Neural cell (in vitro differentiated cells): ENCODE results near the gene SCYL1. TPM values are rescaled to one million over a fixed set of nuclear protein-coding genes. Genes with fewer than 3 reads are reported as not detected.

Experiments used
- H2AFZ ChIP-seq: fragments of 200-600, 300-800 bp; sonication (generic), shearing (Covaris generic); 2 replicates; pipeline ENCODE4 v1.6.0; 2014; ENCODE audit warnings: low read depth, mild to moderate bottlenecking, antibody characterized with exemption, low read length, moderate library complexity
- H3F3A ChIP-seq: fragments of 200-600 bp; shearing (Covaris generic); 2 replicates; pipeline ENCODE4 v1.6.1; 2016; ENCODE audit warnings: mild to moderate bottlenecking, moderate library complexity, mixed read lengths, antibody characterized with exemption, low read length; ENCODE audit not compliant: insufficient read depth, poor library complexity, severe bottlenecking
- H3K27ac ChIP-seq: fragments of 200-600, 300-800 bp; sonication (generic), shearing (Covaris generic); 2 replicates; pipeline ENCODE4 v1.5.1; 2014; ENCODE audit warnings: mild to moderate bottlenecking, low read length, moderate library complexity
- H3K27me3 ChIP-seq: fragments of 300-800, 200-600 bp; sonication (generic), shearing (Covaris generic); 2 replicates; pipeline ENCODE4 v1.6.0; 2014; ENCODE audit warnings: mild to moderate bottlenecking, low read depth, low read length, moderate library complexity; ENCODE audit not compliant: insufficient read depth
- H3K36me3 ChIP-seq: fragments of 300-800, 200-600 bp; sonication (generic), shearing (Covaris generic); 2 replicates; pipeline ENCODE4 v1.5.1; 2014; ENCODE audit warnings: mild to moderate bottlenecking, antibody characterized with exemption, low read length, moderate library complexity; ENCODE audit not compliant: insufficient read depth
- H3K4me2 ChIP-seq: fragments of 300-800, 200-600 bp; sonication (generic), shearing (Covaris generic); 2 replicates; pipeline ENCODE4 v1.6.0; 2014; ENCODE audit warnings: mild to moderate bottlenecking, low read length
- H3K4me3 ChIP-seq: fragments of 300-800, 200-600 bp; sonication (generic), shearing (Covaris generic); 2 replicates; pipeline ENCODE4 v1.5.1; 2014; ENCODE audit warnings: mild to moderate bottlenecking, low read length, moderate library complexity
- H3K79me2 ChIP-seq: fragments of 200-600 bp; shearing (Covaris generic); replicated peaks from 2 replicates; pipeline ENCODE4 v1.6.0; 2014; ENCODE audit warnings: mild to moderate bottlenecking, low read length, moderate library complexity; ENCODE audit not compliant: insufficient read depth
- H3K9ac ChIP-seq: fragments of 300-800, 200-600 bp; sonication (generic), shearing (Covaris generic); 2 replicates; pipeline ENCODE4 v1.6.1; 2016; ENCODE audit warnings: mild to moderate bottlenecking, low read length, mixed read lengths
- H3K9me2 ChIP-seq: fragments of 200-600 bp; shearing (Covaris generic); 2 replicates; pipeline ENCODE4 v1.6.1; 2016; ENCODE audit warnings: mild to moderate bottlenecking, low read length, mixed read lengths; ENCODE audit not compliant: insufficient read depth
- H3K9me3 ChIP-seq: fragments of 200-600, 300-800 bp; sonication (generic), shearing (Covaris generic); 2 replicates; pipeline ENCODE4 v1.6.1; 2016; ENCODE audit warnings: mild to moderate bottlenecking, mixed run types, low read length, moderate library complexity, mixed read lengths
- H4K20me1 ChIP-seq: fragments of 200-600 bp; shearing (Covaris generic); 2 replicates; pipeline ENCODE4 v1.6.1; 2016; ENCODE audit warnings: mild to moderate bottlenecking, mixed run types; ENCODE audit not compliant: insufficient read depth
- EP300 ChIP-seq: fragments of 450-650 bp; conservative IDR thresholded peaks from 2 replicates; pipeline ENCODE4 v1.6.1; 2014; ENCODE audit warnings: antibody characterized with exemption, mild to moderate bottlenecking, moderate library complexity; ENCODE audit not compliant: poor library complexity, severe bottlenecking
- EZH2 ChIP-seq: fragments of 200-600, 300-800 bp; shearing (Covaris generic), sonication (generic); IDR thresholded peaks from 2 replicates; pipeline ENCODE4 v1.6.1; 2014; ENCODE audit warnings: antibody characterized with exemption, low read length, borderline replicate concordance, mild to moderate bottlenecking; ENCODE audit not compliant: insufficient read depth, poor library complexity, severe bottlenecking
- MXI1 ChIP-seq: fragments of 450-650 bp; conservative IDR thresholded peaks from 2 replicates; pipeline ENCODE4 v1.6.1; 2014; ENCODE audit warnings: antibody characterized with exemption, mild to moderate bottlenecking; ENCODE audit not compliant: poor library complexity, severe bottlenecking
- POLR2AphosphoS5 ChIP-seq: IDR thresholded peaks from 2 replicates; pipeline ENCODE4 v1.6.1; 2012
- RAD21 ChIP-seq: fragments of 450-650 bp; conservative IDR thresholded peaks from 2 replicates; pipeline ENCODE4 v1.6.1; 2014; ENCODE audit warnings: antibody characterized with exemption, mild to moderate bottlenecking, moderate library complexity
- SMC3 ChIP-seq: fragments of 450-650 bp; conservative IDR thresholded peaks from 2 replicates; pipeline ENCODE4 v1.6.1; 2014; ENCODE audit warnings: antibody characterized with exemption, mild to moderate bottlenecking, moderate library complexity; ENCODE audit not compliant: poor library complexity
- TAF1 ChIP-seq: IDR thresholded peaks from 2 replicates; pipeline ENCODE4 v1.6.1; 2012; ENCODE audit warnings: low read depth
- polyA plus RNA-seq: library from polyadenylated mRNA; depleted of rRNA; stranded (reverse); fragments of >200 nt; gene quantifications from 2 replicates; pipeline ENCODE4 v1.2.3, GENCODE V29; 2014
- TF ChIP-seq, protein P1 (sequence below): fragments of 450-650 bp; IDR thresholded peaks from 2 replicates; pipeline ENCODE4 v1.5.1; 2014; ENCODE audit warnings: antibody characterized with exemption, mild to moderate bottlenecking, moderate library complexity; ENCODE audit not compliant: poor library complexity, severe bottlenecking
- TF ChIP-seq, protein P2 (sequence below): IDR thresholded peaks from 2 replicates; pipeline ENCODE4 v1.6.1; 2012; ENCODE audit warnings: borderline replicate concordance

The SCYL1 gene
- polyA plus RNA-seq, 1 donor from 2014 or later: 48.3 TPM

- Histone ChIP-seq H3K36me3 (no peaks in the 10 kb centered on the region), H2AFZ (no peak overlapping the region), H3K4me2 (peak overlapping the region; percentile 96), H3K9ac (peak overlapping the region; percentile 91), H3K27me3 (peaks cover 7% of the 10 kb centered on the region), H3F3A (peaks cover 9% of the 10 kb centered on the region), H3K4me3 (peak overlapping the region; percentile 82), H4K20me1 (peaks cover 15% of the 10 kb centered on the region), H3K27ac (peak overlapping the region; percentile 73), H3K9me2 (no peaks in the 10 kb centered on the region), H3K79me2 (peaks cover 53% of the 10 kb centered on the region), H3K9me3 (no peaks in the 10 kb centered on the region)
- TF ChIP-seq RAD21 (peak; percentile 59), POLR2AphosphoS5 (no peak), SMC3 (peak; percentile 66)
- TF ChIP-seq, protein P1, sequence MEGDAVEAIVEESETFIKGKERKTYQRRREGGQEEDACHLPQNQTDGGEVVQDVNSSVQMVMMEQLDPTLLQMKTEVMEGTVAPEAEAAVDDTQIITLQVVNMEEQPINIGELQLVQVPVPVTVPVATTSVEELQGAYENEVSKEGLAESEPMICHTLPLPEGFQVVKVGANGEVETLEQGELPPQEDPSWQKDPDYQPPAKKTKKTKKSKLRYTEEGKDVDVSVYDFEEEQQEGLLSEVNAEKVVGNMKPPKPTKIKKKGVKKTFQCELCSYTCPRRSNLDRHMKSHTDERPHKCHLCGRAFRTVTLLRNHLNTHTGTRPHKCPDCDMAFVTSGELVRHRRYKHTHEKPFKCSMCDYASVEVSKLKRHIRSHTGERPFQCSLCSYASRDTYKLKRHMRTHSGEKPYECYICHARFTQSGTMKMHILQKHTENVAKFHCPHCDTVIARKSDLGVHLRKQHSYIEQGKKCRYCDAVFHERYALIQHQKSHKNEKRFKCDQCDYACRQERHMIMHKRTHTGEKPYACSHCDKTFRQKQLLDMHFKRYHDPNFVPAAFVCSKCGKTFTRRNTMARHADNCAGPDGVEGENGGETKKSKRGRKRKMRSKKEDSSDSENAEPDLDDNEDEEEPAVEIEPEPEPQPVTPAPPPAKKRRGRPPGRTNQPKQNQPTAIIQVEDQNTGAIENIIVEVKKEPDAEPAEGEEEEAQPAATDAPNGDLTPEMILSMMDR: peak; percentile 65
Measured at GRCh38 chr11:65571940-65572339, 47.1 kb downstream of the SCYL1 start.

- Histone ChIP-seq H2AFZ (no peak within 1 kb of the TSS), H4K20me1 (peaks cover 15% of the 10 kb centered on the region), H3F3A (peaks cover 9% of the 10 kb centered on the region), H3K9me3 (no peaks in the 10 kb centered on the region), H3K27ac (peak within 1 kb of the TSS; percentile 73), H3K9ac (peak within 1 kb of the TSS; percentile 91), H3K27me3 (peaks cover 7% of the 10 kb centered on the region), H3K4me3 (peak within 1 kb of the TSS; percentile 82), H3K36me3 (no peaks in the 10 kb centered on the region), H3K79me2 (peaks cover 51% of the 10 kb centered on the region), H3K9me2 (no peaks in the 10 kb centered on the region), H3K4me2 (peak within 1 kb of the TSS; percentile 96)
- TF ChIP-seq POLR2AphosphoS5 (peak; percentile 74), EZH2 (no peak), MXI1 (peak; percentile 73), TAF1 (peak; percentile 60), EP300 (peak; percentile 47)
- TF ChIP-seq, protein P2, sequence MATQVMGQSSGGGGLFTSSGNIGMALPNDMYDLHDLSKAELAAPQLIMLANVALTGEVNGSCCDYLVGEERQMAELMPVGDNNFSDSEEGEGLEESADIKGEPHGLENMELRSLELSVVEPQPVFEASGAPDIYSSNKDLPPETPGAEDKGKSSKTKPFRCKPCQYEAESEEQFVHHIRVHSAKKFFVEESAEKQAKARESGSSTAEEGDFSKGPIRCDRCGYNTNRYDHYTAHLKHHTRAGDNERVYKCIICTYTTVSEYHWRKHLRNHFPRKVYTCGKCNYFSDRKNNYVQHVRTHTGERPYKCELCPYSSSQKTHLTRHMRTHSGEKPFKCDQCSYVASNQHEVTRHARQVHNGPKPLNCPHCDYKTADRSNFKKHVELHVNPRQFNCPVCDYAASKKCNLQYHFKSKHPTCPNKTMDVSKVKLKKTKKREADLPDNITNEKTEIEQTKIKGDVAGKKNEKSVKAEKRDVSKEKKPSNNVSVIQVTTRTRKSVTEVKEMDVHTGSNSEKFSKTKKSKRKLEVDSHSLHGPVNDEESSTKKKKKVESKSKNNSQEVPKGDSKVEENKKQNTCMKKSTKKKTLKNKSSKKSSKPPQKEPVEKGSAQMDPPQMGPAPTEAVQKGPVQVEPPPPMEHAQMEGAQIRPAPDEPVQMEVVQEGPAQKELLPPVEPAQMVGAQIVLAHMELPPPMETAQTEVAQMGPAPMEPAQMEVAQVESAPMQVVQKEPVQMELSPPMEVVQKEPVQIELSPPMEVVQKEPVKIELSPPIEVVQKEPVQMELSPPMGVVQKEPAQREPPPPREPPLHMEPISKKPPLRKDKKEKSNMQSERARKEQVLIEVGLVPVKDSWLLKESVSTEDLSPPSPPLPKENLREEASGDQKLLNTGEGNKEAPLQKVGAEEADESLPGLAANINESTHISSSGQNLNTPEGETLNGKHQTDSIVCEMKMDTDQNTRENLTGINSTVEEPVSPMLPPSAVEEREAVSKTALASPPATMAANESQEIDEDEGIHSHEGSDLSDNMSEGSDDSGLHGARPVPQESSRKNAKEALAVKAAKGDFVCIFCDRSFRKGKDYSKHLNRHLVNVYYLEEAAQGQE: peak; percentile 53
Measured at GRCh38 chr11:65572356-65573051, 47.6 kb downstream of the SCYL1 start, which contains the start of gene FAM89B. Gene FAM89B (plus strand): TSS chr11:65572538. CDS start chr11:65572670, 132 bp downstream.
